ENCODE results near the gene TECTA. TPM values are rescaled to one million over a fixed set of nuclear protein-coding genes. Genes with fewer than 3 reads are reported as not detected.

TECTA gene
- total RNA-seq, 1 donor from 2014 or later, result 0.59 TPM

GRCh38 chr11:121091492-121092152 is 9.4 kb upstream of the TECTA start:
- DNase-seq, result no peak
- no peaks in the 10 kb centered on the region for H3K9me3 ChIP-seq
- no peak for TF ChIP-seq CTCF (IDR thresholded peaks at IDR 0.05)

GRCh38 chr11:121095561-121095960 is 5.5 kb upstream of the TECTA start:
- ATAC-seq, result no peak
- no peaks in the 10 kb centered on the region for H3K36me3 ChIP-seq
- H3K4me1 ChIP-seq, result no peaks in the 10 kb centered on the region
- TF ChIP-seq CTCF (IDR thresholded peaks at IDR 0.05), result no peak
- no peak overlapping the region for H3K4me3 ChIP-seq
- H3K27ac ChIP-seq, result no peak overlapping the region
- intact Hi-C loops (cut with DNase I), result no loop called here
- H3K9me3 ChIP-seq, result no peaks in the 10 kb centered on the region
- no peaks in the 10 kb centered on the region for H3K27me3 ChIP-seq (ENCODE audit: low read depth)
- no peak for DNase-seq

More at GRCh38 chr11:121091492-121092152, 9.4 kb upstream of the TECTA start:
- Histone ChIP-seq H3K27ac (no peak overlapping the region), H3K36me3 (peaks cover 17% of the 10 kb centered on the region), H3K27me3 (ENCODE audit: low read depth) (no peaks in the 10 kb centered on the region), H3K4me3 (no peak overlapping the region), H3K4me1 (no peaks in the 10 kb centered on the region)
- peak; percentile 59 to 70 for ATAC-seq
- intact Hi-C loops (cut with DNase I), result no loop called here

- Histone ChIP-seq H3K27ac (no peak overlapping the region), H3K36me3 (no peaks in the 10 kb centered on the region), H3K4me1 (no peaks in the 10 kb centered on the region), H3K27me3 (ENCODE audit: low read depth) (no peaks in the 10 kb centered on the region), H3K9me3 (no peaks in the 10 kb centered on the region), H3K4me3 (no peak overlapping the region)
- ATAC-seq, result no peak
- intact Hi-C loops (cut with DNase I), result no loop called here
- no peak for DNase-seq
- no peak for TF ChIP-seq CTCF (IDR thresholded peaks at IDR 0.05)
These were observed 1.7 kb upstream of the TECTA start for GRCh38 chr11:121099364-121099763.

- intact Hi-C loops (cut with DNase I), result no loop called here
- H3K4me3 ChIP-seq, result no peak overlapping the region
- peaks cover 4% of the 10 kb centered on the region for H3K4me1 ChIP-seq
- no peaks in the 10 kb centered on the region for H3K27me3 ChIP-seq (ENCODE audit: low read depth)
- no peaks in the 10 kb centered on the region for H3K36me3 ChIP-seq
- TF ChIP-seq CTCF (IDR thresholded peaks at IDR 0.05), result no peak
- H3K27ac ChIP-seq, result no peak overlapping the region
- no peaks in the 10 kb centered on the region for H3K9me3 ChIP-seq
- ATAC-seq (no peak), DNase-seq (no peak)
These were observed 1.2 kb upstream of the TECTA start for GRCh38 chr11:121099885-121100284.

GRCh38 chr11:121104312-121104762 is 3.3 kb downstream of the TECTA start:
- no peak overlapping the region for H3K27ac ChIP-seq
- no peaks in the 10 kb centered on the region for H3K36me3 ChIP-seq
- DNase-seq (no peak), ATAC-seq (no peak)
- H3K4me1 ChIP-seq, result peaks cover 13% of the 10 kb centered on the region
- H3K9me3 ChIP-seq, result no peaks in the 10 kb centered on the region
- H3K27me3 ChIP-seq (ENCODE audit: low read depth), result no peaks in the 10 kb centered on the region
- no peak for TF ChIP-seq CTCF (IDR thresholded peaks at IDR 0.05)
- no peak overlapping the region for H3K4me3 ChIP-seq
- intact Hi-C loops (cut with DNase I), result no loop called here
